B cell (primary cell): ENCODE measurements around the gene CREB3L4. TPM values are rescaled to one million over a fixed set of nuclear protein-coding genes. Genes with fewer than 3 reads are reported as not detected.

ENCODE experiments used
- ATAC-seq: fragments of 200-7000 bp; cut with Tn5 transposase; one replicate; pipeline ENCODE4 v1.10.0; 2021; ENCODE audit warnings: low read depth, mild to moderate bottlenecking, moderate number of reproducible peaks, moderate library complexity
- CTCF ChIA-PET: fragments of 350-600 bp; sonication (Branson Sonifier 250); formaldehyde crosslinking; loops from one replicate; lab custom pipeline; 2021; ENCODE audit warnings: antibody characterized with exemption, inconsistent platforms; lab: Charles Lee
- POLR2A ChIA-PET: fragments of 350-600 bp; sonication (Branson Sonifier 250); formaldehyde crosslinking; loops from one replicate; lab custom pipeline; 2021; ENCODE audit warnings: antibody characterized with exemption; lab: Charles Lee
- DNase-seq: peaks from one replicate; pipeline ENCODE4 v3.0.0; 2013
- H2AFZ ChIP-seq: 2 replicates; pipeline ENCODE4 v1.6.1; 2012; ENCODE audit warnings: mild to moderate bottlenecking, low read depth, low read length; ENCODE audit not compliant: insufficient read depth, poor library complexity, severe bottlenecking
- H3K27ac ChIP-seq, 2 donors: 1 replicate in 1 of 2; 2 replicates in 1 of 2; pipeline ENCODE4 v1.5.1; 2012 to 2013; ENCODE audit warnings: low read length in 2 of 2, mild to moderate bottlenecking in 2 of 2, moderate library complexity in 1 of 2
- H3K27me3 ChIP-seq, 4 experiments: fragments of 200-600 bp in 1 of 4; sonication (generic) in 1 of 4; replicated peaks in 1 of 4; 1 replicate in 2 of 4; 2 replicates in 2 of 4; pipeline versions ENCODE4 v1.6.1 to v1.7.0; 2013 to 2016; ENCODE audit warnings: low read length in 3 of 4, mild to moderate bottlenecking in 2 of 4, mixed read lengths in 1 of 4, moderate library complexity in 1 of 4; ENCODE audit not compliant: insufficient read depth in 4 of 4, control insufficient read depth in 3 of 4; ENCODE audit errors: control extremely low read depth in 1 of 4
- H3K36me3 ChIP-seq, 2 experiments: replicated peaks in 1 of 2; 1 replicate in 1 of 2; 2 replicates in 1 of 2; pipeline versions ENCODE4 v1.6.1 to v1.7.1; 2013; ENCODE audit warnings: low read length in 1 of 2; ENCODE audit not compliant: insufficient read depth in 2 of 2, control insufficient read depth in 1 of 2; ENCODE audit errors: control extremely low read depth in 1 of 2, extremely low read depth in 1 of 2
- H3K4me1 ChIP-seq, 2 donors: fragments of 200-600 bp in 1 of 2; sonication (generic) in 1 of 2; 1 replicate in 1 of 2; 2 replicates in 1 of 2; pipeline versions ENCODE4 v1.5.1 to v1.6.1; 2013 to 2017; ENCODE audit warnings: low read length in 2 of 2; ENCODE audit not compliant: control insufficient read depth in 2 of 2, insufficient read depth in 2 of 2
- H3K4me2 ChIP-seq: replicated peaks from 2 replicates; pipeline ENCODE3; 2012; ENCODE audit warnings: mild to moderate bottlenecking, low read depth, low read length; ENCODE audit not compliant: poor library complexity, severe bottlenecking
- H3K4me3 ChIP-seq, 5 experiments: fragments of 200-600 bp in 1 of 5; sonication (generic) in 1 of 5; 1 replicate in 3 of 5; 2 replicates in 2 of 5; pipeline versions ENCODE4 v1.5.1 to v1.7.0; 2011 to 2016; ENCODE audit warnings: low read length in 4 of 5, mild to moderate bottlenecking in 4 of 5, low read depth in 2 of 5, control low read depth in 1 of 5, moderate library complexity in 1 of 5; ENCODE audit not compliant: insufficient read depth in 1 of 5; ENCODE audit errors: control extremely low read depth in 1 of 5, extremely low read depth in 1 of 5
- H3K79me2 ChIP-seq: fragments of 200-600 bp; sonication (generic); one replicate; pipeline ENCODE4 v1.6.0; 2016; ENCODE audit warnings: low read length; ENCODE audit not compliant: control insufficient read depth, insufficient read depth
- H3K9ac ChIP-seq: fragments of 200-600 bp; sonication (generic); 2 replicates; pipeline ENCODE4 v1.6.1; 2017; ENCODE audit warnings: mild to moderate bottlenecking, low read length, moderate library complexity
- H3K9me3 ChIP-seq, 3 donors: one replicate each; pipeline versions ENCODE4 v1.6.1 to v1.7.1; 2013; ENCODE audit warnings: low read length in 2 of 3; ENCODE audit not compliant: control insufficient read depth in 2 of 3, insufficient read depth in 1 of 3; ENCODE audit errors: control extremely low read depth in 1 of 3
- H4K20me1 ChIP-seq: 2 replicates; pipeline ENCODE4 v1.6.0; 2012; ENCODE audit warnings: mild to moderate bottlenecking, low read length; ENCODE audit not compliant: insufficient read depth, control insufficient read depth, poor library complexity, severe bottlenecking
- H3K27ac Mint-ChIP-seq: one replicate; pipeline ENCODE4 v1.8.0; 2021; ENCODE audit warnings: mixed read lengths
- H3K27me3 Mint-ChIP-seq: one replicate; pipeline ENCODE4 v1.8.0; 2021; ENCODE audit warnings: mixed read lengths
- H3K4me1 Mint-ChIP-seq: one replicate; pipeline ENCODE4 v1.8.0; 2021; ENCODE audit warnings: mixed read lengths
- H3K4me3 Mint-ChIP-seq: one replicate; pipeline ENCODE4 v1.8.0; 2021; ENCODE audit warnings: mixed read lengths
- H3K9me3 Mint-ChIP-seq: one replicate; pipeline ENCODE4 v1.8.0; 2022; ENCODE audit warnings: mixed read lengths; ENCODE audit not compliant: insufficient read depth
- CTCF ChIP-seq: fragments of 200-600 bp; IDR thresholded peaks from one replicate; pipeline ENCODE4 v1.8.0; 2022; ENCODE audit warnings: antibody characterized with exemption, mild to moderate bottlenecking
- EZH2 ChIP-seq: IDR thresholded peaks from 2 replicates; pipeline ENCODE4 v1.6.1; 2012; ENCODE audit warnings: borderline replicate concordance, low read depth, mild to moderate bottlenecking, moderate library complexity, low read length; ENCODE audit not compliant: insufficient read depth, poor library complexity, severe bottlenecking
- WGBS: methylation state at CpG from one replicate; pipeline ENCODE4 v1.1.5; 2013; ENCODE audit warnings: missing lambda C conversion rate; ENCODE audit not compliant: insufficient coverage; 5-methylcytosine and 5-hydroxymethylcytosine counted together
- intact Hi-C: fragments of 100-400 bp; cut with micrococcal nuclease; formaldehyde crosslinking; loops from one replicate; pipeline ENCODE4 v1.10.0; 2022
- polyA minus RNA-seq: library from RNA; depleted of rRNA, polyadenylated mRNA; stranded (reverse); fragments of >200 nt; gene quantifications from 2 replicates; pipeline ENCODE4 v1.2.3, GENCODE V29; 2012
- polyA plus RNA-seq: library from polyadenylated mRNA; depleted of rRNA; stranded (reverse); fragments of >200 nt; gene quantifications from 2 replicates; pipeline ENCODE4 v1.2.3, GENCODE V29; 2012
- total RNA-seq, 2 donors: library from RNA; stranded (reverse); fragments of 120-200 nt in 1 of 2; gene quantifications; 1 replicate in 1 of 2; 2 replicates in 1 of 2; pipeline versions ENCODE4 v1.2.3 to v1.2.4, GENCODE V29; 2013 to 2022

Gene CREB3L4
- 19.9 and 21.8 TPM in 2 replicates for total RNA-seq
- 23.2 TPM for total RNA-seq (2013)
- polyA plus RNA-seq: 23.4 and 28.1 TPM in 2 replicates
- 14.6 and 16.6 TPM in 2 replicates for polyA minus RNA-seq

- intact Hi-C loops: loop anchor here (1.0 kb wide), 4 partner anchors 9 to 44 kb away; partner anchors contain the start of genes CRTC2, DENND4B and JTB
- peaks cover 49% of the 10 kb centered on the region for H3K4me1 Mint-ChIP-seq
Observed at GRCh38 chr1:153967107-153967999, at the start of gene CREB3L4. TSS of gene CREB3L4 (plus strand) at chr1:153967902. CDS start at chr1:153968526, 624 bp downstream.

More at GRCh38 chr1:153967107-153967999, at the start of gene CREB3L4:
- CTCF ChIA-PET: interaction anchor here (0.6 to 7.5 kb wide), 16 partner anchors 9 to 333 kb away, joined by 3 to 65 read pairs (median 4); partner anchors contain the start of genes CRTC2, DENND4B, GATAD2B and JTB
- H3K79me2 ChIP-seq: peaks cover 49% of the 10 kb centered on the region
- H2AFZ ChIP-seq: peak within 1 kb of the TSS; percentile 93
- POLR2A ChIA-PET: interaction anchor here (0.6 to 5.3 kb wide), 14 partner anchors 10 to 333 kb away, joined by 3 to 64 read pairs (median 4); partner anchors contain the start of genes CHTOP, CRTC2, DENND4B and GATAD2B
- H3K27me3 ChIP-seq: no peaks in the 10 kb centered on the region
- TF ChIP-seq EZH2 (no peak), CTCF (peak; percentile 39)
- H3K4me2 ChIP-seq: peak within 1 kb of the TSS; percentile 95
- peak within 1 kb of the TSS; percentile 90 for H3K9ac ChIP-seq
- Mint-ChIP-seq H3K27me3 (no peaks in the 10 kb centered on the region), H3K4me3 (peak within 1 kb of the TSS; percentile 98), H3K9me3 (no peaks in the 10 kb centered on the region), H3K27ac (peak within 1 kb of the TSS; percentile 99)
- H4K20me1 ChIP-seq: no peaks in the 10 kb centered on the region
- no peaks in the 10 kb centered on the region for H3K36me3 ChIP-seq
- peak; percentile 94 for DNase-seq
- peak within 1 kb of the TSS; percentile 73 to 95 (median 90) for H3K4me3 ChIP-seq
- H3K4me1 ChIP-seq: peaks cover 43 to 51% of the 10 kb centered on the region in 2 donors
- H3K27ac ChIP-seq: peak within 1 kb of the TSS; percentile 91 to 94
- WGBS: under 1% methylated on average over 59 of the region's 60 CpGs
- no peaks in the 10 kb centered on the region for H3K9me3 ChIP-seq
- peak; percentile 82 for ATAC-seq
